ENCODE results near the gene ARL4C. TPM values are rescaled to one million over a fixed set of nuclear protein-coding genes. Genes with fewer than 3 reads are reported as not detected.
A peak's percentile ranks its signal among the peaks of the same experiment; 100 is the strongest.

ARL4C gene
- total RNA-seq, 2 experiments from 2014 or later, result 469 to 471 TPM

GRCh38 chr2:234450431-234451124 lies 46.3 kb downstream of the ARL4C start:
- DNase-seq (peak in 3 of 14 experiments; percentile 23 to 47 (median 43)), ATAC-seq (ENCODE audit: poor library complexity) (peak; percentile 31)
- peak overlapping the region; percentile 64 for H3K4me3 ChIP-seq (ENCODE audit: low read length)
- Mint-ChIP-seq H3K9me3 (peaks cover 1% of the 10 kb centered on the region), H3K4me1 (ENCODE audit: low read depth) (peaks cover 87% of the 10 kb centered on the region), H3K4me3 (peak overlapping the region; percentile 89), H3K27ac (peak overlapping the region; percentile 92), H3K27me3 (peaks cover 5% of the 10 kb centered on the region), H3K36me3 (ENCODE audit: low read depth) (peaks cover 80% of the 10 kb centered on the region)
- H3K4me1 ChIP-seq (ENCODE audit: insufficient read depth, low read length), result peaks cover 76% of the 10 kb centered on the region
- peak overlapping the region; percentile 37 to 93 for H3K27ac ChIP-seq (ENCODE audit: low read depth in 1 of 2, low read length in 2 of 2)
- peaks cover 14% of the 10 kb centered on the region for H3K36me3 ChIP-seq (ENCODE audit: insufficient read depth, low read length)
- no peaks in the 10 kb centered on the region for H3K27me3 ChIP-seq (ENCODE audit: control insufficient read depth in 1 of 2, insufficient read depth in 2 of 2, low read length in 2 of 2)
- POLR2A ChIA-PET, result interaction anchor here (1.2 to 12.5 kb wide), 10 partner anchors 8 to 159 kb away, joined by 3 to 376 read pairs (median 76); partner anchors contain the start of gene ARL4C
- TF ChIP-seq CTCF (IDR thresholded peaks at IDR 0.05), result no peak
- intact Hi-C loops (cut with DNase I, micrococcal nuclease), result loop anchor here (1.0 to 5.0 kb wide), 3 partner anchors 24 to 78 kb away; no protein-coding TSS in a partner anchor
- CTCF ChIA-PET, result interaction anchor here (1.0 to 2.9 kb wide), 5 partner anchors 13 to 82 kb away, joined by 3 to 9 read pairs (median 4); no protein-coding TSS in a partner anchor
- peaks cover 0 to 20% of the 10 kb centered on the region in 2 experiments for H3K9me3 ChIP-seq (ENCODE audit: control insufficient read depth in 1 of 2, insufficient read depth in 1 of 2, low read length in 2 of 2)

GRCh38 chr2:234448506-234449184 lies 48.2 kb downstream of the ARL4C start:
- peak overlapping the region; percentile 92 for H3K27ac Mint-ChIP-seq
- H3K27ac ChIP-seq (ENCODE audit: low read depth in 1 of 2, low read length in 2 of 2), result peak overlapping the region; percentile 25 to 93
- H3K36me3 ChIP-seq (ENCODE audit: insufficient read depth, low read length), result peaks cover 14% of the 10 kb centered on the region
- intact Hi-C loops (cut with DNase I, micrococcal nuclease), result loop anchor here in 1 of 2 experiments (5.0 kb wide), 1 partner anchor 39 kb away; no protein-coding TSS in a partner anchor
- peaks cover 0 to 20% of the 10 kb centered on the region in 2 experiments for H3K9me3 ChIP-seq (ENCODE audit: control insufficient read depth in 1 of 2, insufficient read depth in 1 of 2, low read length in 2 of 2)
- CTCF ChIA-PET, result interaction anchor here (2.9 kb wide), 1 partner anchor 26 kb away, joined by 9 read pairs; no protein-coding TSS in a partner anchor
- POLR2A ChIA-PET, result interaction anchor here (0.8 to 12.5 kb wide), 9 partner anchors 10 to 157 kb away, joined by 3 to 376 read pairs (median 88); partner anchors contain the start of gene ARL4C
- peaks cover 89% of the 10 kb centered on the region for H3K4me1 ChIP-seq (ENCODE audit: insufficient read depth, low read length)
- TF ChIP-seq CTCF (IDR thresholded peaks at IDR 0.05), result no peak
- peaks cover 87% of the 10 kb centered on the region for H3K4me1 Mint-ChIP-seq (ENCODE audit: low read depth)
- DNase-seq (peak in 1 of 14 experiments; percentile 4), ATAC-seq (ENCODE audit: poor library complexity) (no peak)
- H3K36me3 Mint-ChIP-seq (ENCODE audit: low read depth), result peaks cover 71% of the 10 kb centered on the region
- H3K27me3 ChIP-seq (ENCODE audit: control insufficient read depth in 1 of 2, insufficient read depth in 2 of 2, low read length in 2 of 2), result no peaks in the 10 kb centered on the region
- H3K4me3 Mint-ChIP-seq, result peak overlapping the region; percentile 60
- peaks cover 5% of the 10 kb centered on the region for H3K27me3 Mint-ChIP-seq
- H3K4me3 ChIP-seq (ENCODE audit: low read length), result no peak overlapping the region
- H3K9me3 Mint-ChIP-seq, result peaks cover 1% of the 10 kb centered on the region

GRCh38 chr2:234447963-234448362 lies 48.9 kb downstream of the ARL4C start:
- peak overlapping the region; percentile 60 for H3K4me3 Mint-ChIP-seq
- H3K27ac ChIP-seq (ENCODE audit: low read depth in 1 of 2, low read length in 2 of 2), result peak overlapping the region in 1 of 2 donors; percentile 93
- no peak for TF ChIP-seq CTCF (IDR thresholded peaks at IDR 0.05)
- ATAC-seq (ENCODE audit: poor library complexity) (no peak), DNase-seq (peak in 1 of 14 experiments; percentile 7)
- H3K9me3 ChIP-seq (ENCODE audit: control insufficient read depth in 1 of 2, insufficient read depth in 1 of 2, low read length in 2 of 2), result peaks cover 0 to 20% of the 10 kb centered on the region in 2 experiments
- intact Hi-C loops (cut with DNase I, micrococcal nuclease), result loop anchor here (2.0 to 5.0 kb wide), 2 partner anchors 39 to 155 kb away; no protein-coding TSS in a partner anchor
- peaks cover 1% of the 10 kb centered on the region for H3K9me3 Mint-ChIP-seq
- CTCF ChIA-PET, result interaction anchor here (1.3 to 2.9 kb wide), 2 partner anchors 10 to 25 kb away, joined by 4 to 9 read pairs; no protein-coding TSS in a partner anchor
- POLR2A ChIA-PET, result interaction anchor here (0.8 to 12.5 kb wide), 8 partner anchors 9 to 156 kb away, joined by 3 to 376 read pairs (median 143); partner anchors contain the start of gene ARL4C
- peaks cover 14% of the 10 kb centered on the region for H3K36me3 ChIP-seq (ENCODE audit: insufficient read depth, low read length)
- H3K4me1 Mint-ChIP-seq (ENCODE audit: low read depth), result peaks cover 87% of the 10 kb centered on the region
- H3K36me3 Mint-ChIP-seq (ENCODE audit: low read depth), result peaks cover 64% of the 10 kb centered on the region
- H3K27ac Mint-ChIP-seq, result peak overlapping the region; percentile 92
- peaks cover 5% of the 10 kb centered on the region for H3K27me3 Mint-ChIP-seq
- H3K4me1 ChIP-seq (ENCODE audit: insufficient read depth, low read length), result peaks cover 86% of the 10 kb centered on the region
- H3K27me3 ChIP-seq (ENCODE audit: control insufficient read depth in 1 of 2, insufficient read depth in 2 of 2, low read length in 2 of 2), result no peaks in the 10 kb centered on the region
- H3K4me3 ChIP-seq (ENCODE audit: low read length), result no peak overlapping the region

Data from CD4-positive, alpha-beta T cell (primary cell).